ENCODE measurements around the gene SPPL3. TPM values are rescaled to one million over a fixed set of nuclear protein-coding genes. Genes with fewer than 3 reads are reported as not detected.

The SPPL3 gene
- total RNA-seq, 2 donors from 2014 or later, result 13.5 to 16.5 TPM

GRCh38 chr12:120771097-120771496 lies 133.1 kb downstream of the SPPL3 start:
- H3K4me1 ChIP-seq, result no peaks in the 10 kb centered on the region
- H3K27ac ChIP-seq, result no peak overlapping the region
- no peaks in the 10 kb centered on the region for H3K27me3 ChIP-seq
- DNase-seq (no peak), ATAC-seq (no peak)
- intact Hi-C loops (cut with DNase I), result no loop called here
- peaks cover 6 to 26% of the 10 kb centered on the region in 2 donors for H3K36me3 ChIP-seq (replicated peaks in 1 of 2; ENCODE audit: insufficient read depth in 1 of 2, low read depth in 2 of 2)
- TF ChIP-seq, protein P1, sequence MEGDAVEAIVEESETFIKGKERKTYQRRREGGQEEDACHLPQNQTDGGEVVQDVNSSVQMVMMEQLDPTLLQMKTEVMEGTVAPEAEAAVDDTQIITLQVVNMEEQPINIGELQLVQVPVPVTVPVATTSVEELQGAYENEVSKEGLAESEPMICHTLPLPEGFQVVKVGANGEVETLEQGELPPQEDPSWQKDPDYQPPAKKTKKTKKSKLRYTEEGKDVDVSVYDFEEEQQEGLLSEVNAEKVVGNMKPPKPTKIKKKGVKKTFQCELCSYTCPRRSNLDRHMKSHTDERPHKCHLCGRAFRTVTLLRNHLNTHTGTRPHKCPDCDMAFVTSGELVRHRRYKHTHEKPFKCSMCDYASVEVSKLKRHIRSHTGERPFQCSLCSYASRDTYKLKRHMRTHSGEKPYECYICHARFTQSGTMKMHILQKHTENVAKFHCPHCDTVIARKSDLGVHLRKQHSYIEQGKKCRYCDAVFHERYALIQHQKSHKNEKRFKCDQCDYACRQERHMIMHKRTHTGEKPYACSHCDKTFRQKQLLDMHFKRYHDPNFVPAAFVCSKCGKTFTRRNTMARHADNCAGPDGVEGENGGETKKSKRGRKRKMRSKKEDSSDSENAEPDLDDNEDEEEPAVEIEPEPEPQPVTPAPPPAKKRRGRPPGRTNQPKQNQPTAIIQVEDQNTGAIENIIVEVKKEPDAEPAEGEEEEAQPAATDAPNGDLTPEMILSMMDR (IDR thresholded peaks at IDR 0.05), result no peak
- peak in 1 of 3 donors; percentile 7 for TF ChIP-seq POLR2A (IDR thresholded peaks at IDR 0.05)
- H3K9me3 ChIP-seq, result no peaks in the 10 kb centered on the region
- no peak overlapping the region for H3K4me3 ChIP-seq
- WGBS, 2 donors, result 88 to 89% methylated on average over 11 of the region's 11 CpGs

- H3K27me3 ChIP-seq, result no peaks in the 10 kb centered on the region
- H3K36me3 ChIP-seq (replicated peaks in 1 of 2; ENCODE audit: insufficient read depth in 1 of 2, low read depth in 2 of 2), result peaks cover 9 to 37% of the 10 kb centered on the region in 2 donors
- H3K4me1 ChIP-seq, result no peaks in the 10 kb centered on the region
- no peak overlapping the region for H3K4me3 ChIP-seq
- WGBS, 2 donors, result 82% methylated on average over 11 of the region's 11 CpGs
- no peaks in the 10 kb centered on the region for H3K9me3 ChIP-seq
- DNase-seq (no peak), ATAC-seq (no peak)
- intact Hi-C loops (cut with DNase I), result no loop called here
- no peak for TF ChIP-seq POLR2A (IDR thresholded peaks at IDR 0.05)
- TF ChIP-seq, protein P1 (IDR thresholded peaks at IDR 0.05), result no peak
- no peak overlapping the region for H3K27ac ChIP-seq
These were observed 136.8 kb downstream of the SPPL3 start for GRCh38 chr12:120767071-120768024.

GRCh38 chr12:120766566-120766965 lies 137.6 kb downstream of the SPPL3 start:
- no peak overlapping the region for H3K27ac ChIP-seq
- no peak for DNase-seq
- intact Hi-C loops (cut with DNase I), result no loop called here
- no peaks in the 10 kb centered on the region for H3K9me3 ChIP-seq
- no peaks in the 10 kb centered on the region for H3K4me1 ChIP-seq
- TF ChIP-seq POLR2A (IDR thresholded peaks at IDR 0.05), result no peak
- TF ChIP-seq, protein P1 (IDR thresholded peaks at IDR 0.05), result no peak
- ATAC-seq, result no peak
- 80 to 94% methylated on average over 5 of the region's 5 CpGs for WGBS, 2 donors
- H3K4me3 ChIP-seq, result no peak overlapping the region
- H3K27me3 ChIP-seq, result no peaks in the 10 kb centered on the region
- H3K36me3 ChIP-seq (replicated peaks in 1 of 2; ENCODE audit: insufficient read depth in 1 of 2, low read depth in 2 of 2), result peaks cover 9 to 35% of the 10 kb centered on the region in 2 donors

GRCh38 chr12:120764816-120765215 lies 139.3 kb downstream of the SPPL3 start:
- no peaks in the 10 kb centered on the region for H3K4me1 ChIP-seq
- no peak for TF ChIP-seq POLR2A (IDR thresholded peaks at IDR 0.05)
- TF ChIP-seq, protein P1 (IDR thresholded peaks at IDR 0.05), result no peak
- H3K27ac ChIP-seq, result no peak overlapping the region
- intact Hi-C loops (cut with DNase I), result no loop called here
- no peaks in the 10 kb centered on the region for H3K27me3 ChIP-seq
- H3K4me3 ChIP-seq, result no peak overlapping the region
- H3K36me3 ChIP-seq (replicated peaks in 1 of 2; ENCODE audit: insufficient read depth in 1 of 2, low read depth in 2 of 2), result peaks cover 9 to 34% of the 10 kb centered on the region in 2 donors
- H3K9me3 ChIP-seq, result no peaks in the 10 kb centered on the region
- DNase-seq (no peak), ATAC-seq (no peak)
- 83 to 87% methylated on average over 9 of the region's 9 CpGs for WGBS, 2 donors
